T-helper 1 cell treated with Interleukin-12 subunit alpha and Interleukin-12 subunit beta and Interleukin-4 antibody, amounts not matched to agents 30 μg/mL and 1 μg/mL, for 36 hours (primary cell): Measurements from ENCODE around the gene COA7.

ENCODE experiments used
- H3K27ac Mint-ChIP-seq: one replicate; pipeline ENCODE4 v1.8.0; 2021; ENCODE audit warnings: mild to moderate bottlenecking, mixed read lengths
- H3K27me3 Mint-ChIP-seq: one replicate; pipeline ENCODE4 v1.8.0; 2021; ENCODE audit warnings: low read depth, mixed read lengths
- H3K36me3 Mint-ChIP-seq: one replicate; pipeline ENCODE4 v1.8.0; 2021; ENCODE audit warnings: low read depth, mixed read lengths
- H3K4me1 Mint-ChIP-seq: one replicate; pipeline ENCODE4 v1.8.0; 2021; ENCODE audit warnings: low read depth, mixed read lengths
- H3K4me3 Mint-ChIP-seq: one replicate; pipeline ENCODE4 v1.8.0; 2021; ENCODE audit warnings: mild to moderate bottlenecking, moderate library complexity, mixed read lengths
- H3K9me3 Mint-ChIP-seq: one replicate; pipeline ENCODE4 v1.8.0; 2021; ENCODE audit warnings: mixed read lengths

COA7 gene

DNA sequence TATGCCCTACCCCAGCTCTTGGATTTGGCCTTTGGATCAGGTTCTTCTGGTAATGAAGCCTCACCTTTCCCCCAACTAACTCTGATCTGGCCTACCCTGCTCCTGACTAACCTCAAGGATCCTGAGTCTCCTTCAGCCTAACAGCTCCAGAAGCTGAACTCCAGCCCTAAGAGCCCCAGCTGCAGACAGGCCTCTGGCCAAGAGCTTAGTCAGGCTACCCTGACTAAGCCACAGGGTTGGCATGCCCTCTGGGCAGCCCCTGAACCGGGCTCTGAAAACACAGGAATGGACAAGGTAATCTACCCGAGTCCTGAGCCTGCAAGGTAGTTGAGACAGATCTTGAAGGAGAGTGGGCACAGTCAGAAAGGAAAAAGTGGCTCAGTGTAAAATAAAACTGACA lies 29.4 kb downstream of the COA7 start:
- Mint-ChIP-seq H3K9me3 (no peaks in the 10 kb centered on the region), H3K4me1 (peaks cover 2% of the 10 kb centered on the region), H3K27ac (no peak overlapping the region), H3K27me3 (no peaks in the 10 kb centered on the region), H3K4me3 (no peak overlapping the region), H3K36me3 (peaks cover 9% of the 10 kb centered on the region)

DNA sequence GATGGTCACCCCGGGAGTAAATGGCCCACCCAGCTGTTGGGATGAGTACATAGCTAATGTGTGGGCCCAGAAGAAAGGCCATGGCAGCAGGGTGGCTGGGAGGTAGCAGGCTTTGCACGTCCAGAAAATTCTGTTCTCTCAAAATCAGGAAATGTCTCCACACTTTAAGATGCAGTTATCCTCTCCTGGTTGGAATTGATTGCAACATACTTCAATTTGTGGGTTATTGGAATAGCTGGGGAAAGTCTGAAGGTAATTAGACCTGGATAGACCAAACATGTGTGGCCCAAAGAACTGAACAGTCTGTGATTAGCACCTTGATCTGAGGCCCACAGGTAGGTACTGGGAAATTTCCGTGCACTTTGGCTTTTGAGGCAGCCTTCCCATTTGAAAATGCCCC lies 30.2 kb downstream of the COA7 start:
- no peaks in the 10 kb centered on the region for H3K27me3 Mint-ChIP-seq
- peaks cover 9% of the 10 kb centered on the region for H3K36me3 Mint-ChIP-seq
- peaks cover under 1% of the 10 kb centered on the region for H3K4me1 Mint-ChIP-seq
- H3K27ac Mint-ChIP-seq = no peak overlapping the region
- no peaks in the 10 kb centered on the region for H3K9me3 Mint-ChIP-seq
- no peak overlapping the region for H3K4me3 Mint-ChIP-seq

DNA sequence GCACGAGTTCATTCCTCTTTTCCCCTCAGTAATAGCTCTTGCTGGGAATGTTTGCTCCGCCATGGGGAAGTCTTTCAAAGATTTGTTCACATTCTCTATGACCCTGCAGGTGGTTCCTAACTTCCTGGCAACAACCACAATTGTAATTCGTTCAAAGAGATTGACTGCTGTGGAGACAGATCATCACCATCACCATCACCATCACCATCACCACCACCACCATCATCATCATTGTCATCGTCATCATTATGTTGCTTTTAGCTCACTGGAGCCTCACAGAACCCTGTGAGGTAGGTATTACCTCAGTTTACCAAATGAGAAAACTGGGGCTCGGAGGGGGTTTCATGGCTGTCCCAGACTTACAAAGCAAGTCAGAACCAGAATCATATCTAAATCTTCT lies 30.9 kb downstream of the COA7 start:
- Mint-ChIP-seq H3K4me3 (no peak overlapping the region), H3K27me3 (no peaks in the 10 kb centered on the region), H3K27ac (no peak overlapping the region), H3K4me1 (no peaks in the 10 kb centered on the region), H3K36me3 (peaks cover 9% of the 10 kb centered on the region), H3K9me3 (no peaks in the 10 kb centered on the region)

DNA sequence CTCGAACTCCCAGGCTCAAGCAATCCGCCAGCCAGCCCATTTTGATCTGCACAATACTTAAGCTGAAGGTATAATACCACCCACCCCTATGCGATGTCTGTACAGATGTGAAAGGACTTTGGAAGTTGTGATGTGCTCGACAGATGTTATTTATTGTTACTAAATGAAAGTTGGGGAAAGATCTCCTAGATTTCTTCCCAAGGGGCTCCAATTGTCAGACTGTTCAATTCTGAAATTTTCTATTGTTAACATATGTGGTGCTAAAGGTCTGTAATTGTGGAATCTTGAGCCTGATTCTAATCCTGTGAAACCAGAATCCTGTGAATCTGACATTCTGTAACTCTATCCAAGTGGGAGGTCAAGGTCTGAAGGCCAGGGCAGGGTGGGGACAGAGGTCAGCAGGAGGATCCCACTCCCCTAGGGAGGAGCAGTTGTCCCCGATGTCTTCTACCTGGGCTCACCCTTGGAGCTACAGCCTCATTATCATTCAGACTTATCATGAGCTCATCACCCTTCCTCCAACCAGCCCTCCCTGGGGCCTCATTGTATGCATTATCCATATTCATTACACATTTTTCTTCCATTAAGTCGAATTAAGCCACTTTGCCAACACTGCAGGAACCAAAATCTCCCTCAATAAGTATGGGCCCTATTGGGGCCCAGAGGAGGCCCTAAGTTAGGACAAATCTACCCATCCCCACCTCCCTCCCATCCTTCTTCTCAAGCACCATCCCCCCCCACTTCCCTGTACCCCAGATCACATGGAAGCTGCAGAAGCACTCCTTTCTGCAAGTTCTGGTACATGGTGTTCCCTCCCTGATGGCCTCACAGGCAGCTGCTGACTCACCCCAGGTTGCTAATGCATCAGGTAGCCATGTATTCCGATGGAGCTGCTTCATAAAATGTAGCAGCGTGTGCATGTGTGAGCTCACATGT lies 32.9 kb downstream of the COA7 start:
- H3K4me1 Mint-ChIP-seq = no peaks in the 10 kb centered on the region
- no peak overlapping the region for H3K27ac Mint-ChIP-seq
- no peak overlapping the region for H3K4me3 Mint-ChIP-seq
- H3K9me3 Mint-ChIP-seq = no peaks in the 10 kb centered on the region
- peaks cover 6% of the 10 kb centered on the region for H3K36me3 Mint-ChIP-seq
- H3K27me3 Mint-ChIP-seq = no peaks in the 10 kb centered on the region

DNA sequence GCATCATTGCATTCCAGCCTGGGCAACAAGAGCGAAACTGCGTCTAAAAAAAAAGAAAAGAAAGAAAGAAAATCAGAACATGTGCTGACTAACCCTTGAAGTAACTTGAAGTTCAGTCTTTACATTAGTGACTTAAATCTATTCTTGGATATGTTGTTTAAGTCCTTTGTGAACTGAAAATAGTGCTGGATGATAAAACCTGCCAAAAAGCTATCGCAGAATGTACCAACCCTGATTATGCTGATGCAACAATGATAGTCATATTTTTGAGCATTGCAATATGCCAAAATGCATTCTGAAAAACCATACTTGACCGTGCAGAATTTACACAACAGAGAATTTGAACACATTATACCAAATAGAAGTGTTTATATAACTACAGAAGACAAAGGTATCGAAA lies 34.4 kb downstream of the COA7 start:
- peaks cover 10% of the 10 kb centered on the region for H3K4me1 Mint-ChIP-seq
- H3K9me3 Mint-ChIP-seq = no peaks in the 10 kb centered on the region
- no peaks in the 10 kb centered on the region for H3K27me3 Mint-ChIP-seq
- H3K36me3 Mint-ChIP-seq = peaks cover 3% of the 10 kb centered on the region
- no peak overlapping the region for H3K4me3 Mint-ChIP-seq
- H3K27ac Mint-ChIP-seq = no peak overlapping the region

DNA sequence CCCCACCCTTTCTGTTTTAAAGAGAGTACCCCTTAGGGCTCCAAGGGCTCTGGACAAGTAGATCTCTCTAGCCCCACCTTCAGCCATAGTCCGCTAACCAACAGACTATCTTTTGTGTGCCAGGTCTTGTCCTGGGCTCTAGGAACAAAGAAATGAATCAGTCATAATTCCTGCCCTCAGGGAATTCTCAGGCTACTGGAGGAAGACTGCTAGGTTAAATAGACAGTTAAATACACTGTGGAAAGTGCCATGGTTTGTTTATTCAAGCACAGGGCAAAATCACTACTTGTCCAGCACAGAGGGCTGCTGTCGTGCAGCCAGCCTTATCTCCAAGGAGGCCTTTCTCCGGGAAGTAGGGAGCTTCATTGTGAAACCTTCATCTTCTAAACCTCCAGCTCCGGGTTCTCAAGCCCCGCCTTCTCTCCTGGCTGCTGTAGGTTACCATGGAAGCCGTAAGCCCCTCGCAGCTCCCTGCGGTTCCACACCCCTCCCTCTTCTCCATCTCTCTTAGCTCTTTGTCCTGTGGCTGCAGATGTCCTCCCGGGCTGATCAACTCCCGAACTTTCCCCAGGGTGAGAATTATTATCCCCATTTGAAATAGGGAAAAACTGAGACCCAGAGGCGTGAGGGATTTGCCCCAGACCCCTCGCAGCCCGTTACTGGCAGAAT lies 35.4 kb downstream of the COA7 start:
- Mint-ChIP-seq H3K9me3 (no peaks in the 10 kb centered on the region), H3K27ac (no peak overlapping the region), H3K36me3 (peaks cover 2% of the 10 kb centered on the region), H3K27me3 (no peaks in the 10 kb centered on the region), H3K4me1 (peaks cover 15% of the 10 kb centered on the region), H3K4me3 (no peak overlapping the region)

DNA sequence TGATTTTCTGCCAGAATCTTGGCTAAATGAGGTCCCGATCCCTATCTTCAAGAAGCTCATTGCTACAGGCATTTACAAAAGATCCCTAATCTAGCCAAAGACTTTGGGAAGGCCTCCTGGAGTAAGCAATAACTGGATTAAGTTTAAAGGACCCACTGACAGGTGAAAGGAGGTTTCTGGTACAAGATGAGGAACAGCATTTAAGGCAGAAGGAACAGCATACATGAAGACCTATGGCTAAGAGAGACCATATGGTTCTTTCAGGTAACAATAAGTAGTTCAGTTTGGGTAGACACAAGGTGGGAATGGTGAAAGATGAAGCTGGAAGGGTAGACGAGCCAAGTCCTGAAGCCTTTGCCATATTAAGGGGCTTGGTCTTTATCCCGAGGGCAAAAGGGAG lies 37.3 kb downstream of the COA7 start:
- H3K27ac Mint-ChIP-seq = no peak overlapping the region
- H3K27me3 Mint-ChIP-seq = no peaks in the 10 kb centered on the region
- H3K9me3 Mint-ChIP-seq = no peaks in the 10 kb centered on the region
- H3K4me1 Mint-ChIP-seq = peaks cover 15% of the 10 kb centered on the region
- H3K4me3 Mint-ChIP-seq = no peak overlapping the region
- peaks cover 4% of the 10 kb centered on the region for H3K36me3 Mint-ChIP-seq

DNA sequence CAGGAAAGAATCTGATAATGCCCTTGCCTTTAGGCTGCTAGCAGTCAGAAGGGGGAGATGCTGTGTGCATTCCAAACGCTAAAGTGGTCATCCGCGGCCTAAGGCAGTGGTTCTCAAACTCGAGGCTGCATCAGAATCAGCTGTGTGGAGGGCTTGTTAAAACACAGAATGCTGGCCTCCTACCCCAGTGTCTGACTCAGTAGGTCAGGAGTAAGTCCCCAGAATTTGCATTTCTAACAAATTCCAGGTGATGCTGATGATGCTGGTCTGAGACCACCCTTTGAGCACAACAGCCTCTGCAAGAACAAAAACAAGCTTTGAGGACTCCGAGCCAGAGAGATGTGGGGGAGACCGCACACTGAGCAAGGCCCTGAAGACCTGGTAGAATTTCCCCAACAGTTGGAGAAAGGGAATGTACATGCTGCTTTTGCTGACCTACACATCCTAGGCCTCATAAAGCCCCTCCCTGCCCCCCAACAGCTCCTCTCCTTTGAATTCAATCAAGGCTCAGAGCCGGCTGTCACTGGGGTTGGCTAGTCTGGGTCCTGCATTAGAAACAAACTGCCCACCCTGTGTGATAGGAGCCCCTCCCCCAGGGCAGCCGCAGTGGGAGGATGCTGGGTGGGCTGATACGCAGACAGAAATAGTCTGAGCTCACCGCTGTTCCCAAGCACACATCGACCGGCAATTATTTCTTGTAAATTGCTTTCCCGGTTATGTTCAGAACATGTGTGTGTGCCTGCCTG lies 38.1 kb downstream of the COA7 start:
- Mint-ChIP-seq H3K4me3 (no peak overlapping the region), H3K27ac (peak overlapping the region; percentile 75), H3K9me3 (no peaks in the 10 kb centered on the region), H3K27me3 (no peaks in the 10 kb centered on the region), H3K36me3 (peaks cover 4% of the 10 kb centered on the region), H3K4me1 (peaks cover 15% of the 10 kb centered on the region)

DNA sequence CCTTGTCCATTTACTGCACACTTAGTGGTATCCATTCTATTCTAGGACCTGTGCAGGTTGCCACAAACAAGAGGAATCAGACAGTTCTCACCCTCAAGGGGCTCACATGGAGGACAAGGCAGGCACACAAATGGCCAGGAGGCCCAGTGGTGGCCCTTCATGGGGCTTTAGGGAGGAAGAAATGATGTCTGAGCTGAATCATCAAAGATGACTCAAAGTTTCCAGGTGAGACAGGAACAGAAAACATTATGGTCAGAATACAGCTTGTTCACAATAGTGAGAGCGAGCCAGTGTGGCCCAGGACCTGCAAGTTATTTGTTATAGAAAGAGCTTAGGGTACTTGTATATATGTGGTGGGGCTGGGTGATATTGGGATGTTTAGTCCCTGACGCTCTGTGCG lies 38.8 kb downstream of the COA7 start:
- peaks cover 4% of the 10 kb centered on the region for H3K36me3 Mint-ChIP-seq
- H3K27ac Mint-ChIP-seq = peak overlapping the region; percentile 75
- peaks cover 15% of the 10 kb centered on the region for H3K4me1 Mint-ChIP-seq
- no peaks in the 10 kb centered on the region for H3K27me3 Mint-ChIP-seq
- H3K9me3 Mint-ChIP-seq = no peaks in the 10 kb centered on the region
- no peak overlapping the region for H3K4me3 Mint-ChIP-seq

DNA sequence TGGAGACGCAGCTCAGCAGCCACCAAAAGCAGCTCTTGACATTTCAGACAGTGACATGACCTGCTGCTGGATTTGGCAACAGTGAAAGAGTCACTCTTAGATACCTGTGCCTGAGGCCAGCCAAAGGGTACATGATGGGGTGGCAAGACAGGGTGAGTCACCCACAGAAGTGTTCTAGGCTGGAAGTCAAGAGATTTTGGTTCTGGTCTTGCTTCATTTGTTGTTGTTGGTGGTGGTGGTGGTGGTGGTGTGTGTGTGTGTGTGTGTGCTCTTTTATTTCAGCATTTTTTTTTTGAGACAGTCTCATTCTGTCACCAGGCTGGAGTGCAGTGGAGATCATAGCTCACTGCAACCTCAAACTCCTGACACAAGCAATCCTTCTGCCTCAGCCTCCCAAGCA lies 39.4 kb downstream of the COA7 start:
- Mint-ChIP-seq H3K36me3 (peaks cover 4% of the 10 kb centered on the region), H3K27ac (no peak overlapping the region), H3K9me3 (no peaks in the 10 kb centered on the region), H3K4me1 (peaks cover 17% of the 10 kb centered on the region), H3K27me3 (no peaks in the 10 kb centered on the region), H3K4me3 (no peak overlapping the region)

DNA sequence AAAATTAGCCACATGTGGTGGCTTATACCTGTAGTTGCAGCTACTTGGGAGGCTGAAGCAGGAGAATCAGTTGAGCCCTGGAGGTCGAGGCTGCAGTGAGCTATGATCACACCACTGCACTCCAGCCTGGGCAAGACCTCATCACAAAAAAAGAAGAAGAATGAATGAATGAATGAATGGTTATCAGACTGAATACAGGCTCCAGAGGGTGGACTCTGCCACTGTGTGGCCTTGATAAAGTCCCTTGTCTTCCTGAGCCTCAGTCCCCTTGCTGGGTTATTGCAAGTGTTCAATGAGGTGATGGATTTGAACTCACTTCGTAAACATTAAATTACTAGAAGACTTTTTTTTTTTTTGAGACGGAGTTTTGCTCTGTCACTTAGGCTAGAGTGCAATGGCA lies 40.4 kb downstream of the COA7 start:
- Mint-ChIP-seq H3K9me3 (no peaks in the 10 kb centered on the region), H3K27me3 (no peaks in the 10 kb centered on the region), H3K27ac (no peak overlapping the region), H3K4me1 (peaks cover 17% of the 10 kb centered on the region), H3K36me3 (peaks cover 9% of the 10 kb centered on the region), H3K4me3 (no peak overlapping the region)

DNA sequence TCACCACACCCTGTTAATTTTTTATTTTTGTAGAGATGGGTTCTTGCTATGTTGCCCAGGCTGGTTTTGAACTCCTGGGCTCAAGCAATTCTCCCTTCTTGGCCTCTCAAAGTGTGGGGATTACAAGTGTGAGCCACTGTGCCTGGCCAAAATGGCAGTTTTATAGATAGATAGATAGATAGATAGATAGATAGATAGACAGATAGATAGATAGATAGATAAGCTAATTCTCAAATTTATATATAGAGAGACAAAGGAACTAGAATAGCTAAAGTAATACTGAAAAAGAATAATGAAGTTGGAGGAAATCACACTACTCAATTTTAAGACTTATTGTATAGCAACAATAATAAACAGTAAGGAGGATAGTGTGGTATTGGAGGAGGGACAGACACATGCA lies 44.1 kb downstream of the COA7 start:
- Mint-ChIP-seq H3K27me3 (no peaks in the 10 kb centered on the region), H3K9me3 (no peaks in the 10 kb centered on the region), H3K4me3 (no peak overlapping the region), H3K36me3 (peaks cover 15% of the 10 kb centered on the region), H3K4me1 (peaks cover 12% of the 10 kb centered on the region), H3K27ac (no peak overlapping the region)

DNA sequence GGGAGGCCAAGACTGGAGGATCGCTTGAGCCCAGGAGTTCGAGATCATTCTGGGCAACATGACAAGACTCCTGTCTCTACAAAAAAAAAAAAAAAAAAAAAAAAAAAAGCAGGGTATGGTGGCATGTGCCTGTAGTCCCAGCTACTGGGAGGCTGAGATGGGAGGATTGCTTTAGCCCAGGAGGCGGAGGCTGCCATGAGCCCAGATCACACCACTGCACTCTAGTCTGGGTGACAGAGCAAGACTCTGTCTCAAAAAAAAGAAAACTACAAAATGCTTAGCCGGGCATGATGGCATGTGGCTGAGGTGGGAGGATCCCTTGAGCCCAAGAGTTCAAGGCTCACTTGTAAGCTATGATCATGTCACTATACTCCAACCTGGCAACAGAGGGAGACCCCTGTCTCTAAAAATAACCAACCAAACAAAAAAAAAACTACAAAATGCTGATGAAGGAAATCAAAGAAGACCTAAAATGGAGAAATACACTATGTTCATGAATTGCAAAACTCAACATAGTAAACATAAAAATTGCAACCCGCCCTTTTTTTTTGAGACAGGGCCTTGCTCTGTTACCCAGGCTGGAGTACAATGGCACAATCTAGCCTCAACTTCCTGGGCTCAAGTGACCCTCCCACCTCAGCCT lies 44.8 kb downstream of the COA7 start:
- Mint-ChIP-seq H3K27ac (no peak overlapping the region), H3K4me1 (peaks cover 7% of the 10 kb centered on the region), H3K4me3 (no peak overlapping the region), H3K9me3 (no peaks in the 10 kb centered on the region), H3K27me3 (no peaks in the 10 kb centered on the region), H3K36me3 (peaks cover 15% of the 10 kb centered on the region)

DNA sequence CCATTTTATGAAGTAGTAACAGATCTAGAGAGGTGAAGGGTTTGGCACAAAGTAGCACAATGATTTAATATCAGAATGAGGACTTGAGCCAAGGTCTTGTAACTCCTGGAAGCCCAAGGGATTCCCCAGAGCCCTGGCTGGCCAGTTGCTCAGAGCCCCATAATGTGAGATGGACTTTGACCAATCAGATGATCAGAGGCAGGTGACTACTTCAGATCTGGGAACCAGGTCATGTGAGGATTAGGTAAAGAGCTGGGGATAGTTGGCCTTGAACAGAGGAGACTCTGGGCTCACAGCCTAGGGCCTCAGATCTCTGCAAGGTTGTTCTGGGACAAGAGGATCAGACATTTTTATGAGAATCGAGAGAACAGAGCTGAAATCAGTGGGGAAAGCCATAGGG lies 46.2 kb downstream of the COA7 start:
- Mint-ChIP-seq H3K27ac (no peak overlapping the region), H3K4me1 (peaks cover 7% of the 10 kb centered on the region), H3K36me3 (peaks cover 15% of the 10 kb centered on the region), H3K9me3 (no peaks in the 10 kb centered on the region), H3K27me3 (no peaks in the 10 kb centered on the region), H3K4me3 (no peak overlapping the region)
